ENCODE measurements around the gene ABCD4. TPM values are rescaled to one million over a fixed set of nuclear protein-coding genes. Genes with fewer than 3 reads are reported as not detected.

Gene ABCD4
- total and polyA plus RNA-seq, 10 donors = 37.2 to 99.4 (median 68.8) TPM

DNA sequence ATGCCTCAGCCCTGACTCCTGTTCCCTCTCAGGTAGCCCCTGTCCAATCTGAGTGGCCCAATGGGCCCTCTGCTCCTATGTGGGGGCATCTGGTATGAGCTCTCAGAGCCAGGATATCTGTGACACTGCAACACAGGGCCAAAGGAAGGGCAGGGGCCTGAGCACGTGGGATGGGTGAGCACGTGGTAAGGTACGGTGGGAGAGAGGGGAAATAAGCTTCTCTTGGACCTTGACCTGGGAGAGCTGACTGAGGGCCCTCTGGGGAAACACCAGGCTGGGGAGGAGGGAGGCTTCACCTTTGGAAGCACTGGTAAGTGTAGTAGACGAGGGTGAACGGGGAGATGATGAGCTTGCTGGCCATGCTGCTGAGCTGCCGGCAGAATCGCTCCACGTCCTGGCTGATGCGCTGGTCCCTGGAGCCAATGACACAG lies 6.7 kb downstream of the ABCD4 start:
- TF ChIP-seq, protein P1, sequence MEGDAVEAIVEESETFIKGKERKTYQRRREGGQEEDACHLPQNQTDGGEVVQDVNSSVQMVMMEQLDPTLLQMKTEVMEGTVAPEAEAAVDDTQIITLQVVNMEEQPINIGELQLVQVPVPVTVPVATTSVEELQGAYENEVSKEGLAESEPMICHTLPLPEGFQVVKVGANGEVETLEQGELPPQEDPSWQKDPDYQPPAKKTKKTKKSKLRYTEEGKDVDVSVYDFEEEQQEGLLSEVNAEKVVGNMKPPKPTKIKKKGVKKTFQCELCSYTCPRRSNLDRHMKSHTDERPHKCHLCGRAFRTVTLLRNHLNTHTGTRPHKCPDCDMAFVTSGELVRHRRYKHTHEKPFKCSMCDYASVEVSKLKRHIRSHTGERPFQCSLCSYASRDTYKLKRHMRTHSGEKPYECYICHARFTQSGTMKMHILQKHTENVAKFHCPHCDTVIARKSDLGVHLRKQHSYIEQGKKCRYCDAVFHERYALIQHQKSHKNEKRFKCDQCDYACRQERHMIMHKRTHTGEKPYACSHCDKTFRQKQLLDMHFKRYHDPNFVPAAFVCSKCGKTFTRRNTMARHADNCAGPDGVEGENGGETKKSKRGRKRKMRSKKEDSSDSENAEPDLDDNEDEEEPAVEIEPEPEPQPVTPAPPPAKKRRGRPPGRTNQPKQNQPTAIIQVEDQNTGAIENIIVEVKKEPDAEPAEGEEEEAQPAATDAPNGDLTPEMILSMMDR (IDR thresholded peaks at IDR 0.05 in 8 of 11, conservative IDR thresholded peaks at IDR 0.05 in 3 of 11) = no peak
- TF ChIP-seq POLR2A (IDR thresholded peaks at IDR 0.05) (no peak), POLR2AphosphoS5 (IDR thresholded peaks at IDR 0.05) (peak in 1 of 3 donors; percentile 9)
- H3K4me1 ChIP-seq = peaks cover 13 to 37% (median 22%) of the 10 kb centered on the region in 6 donors
- 81 to 97% (median 88%) methylated on average over 9 of the region's 9 CpGs for WGBS, 5 donors
- DNase-seq = no peak
- H3K27me3 ChIP-seq (replicated peaks in 1 of 7) = no peaks in the 10 kb centered on the region
- no peak overlapping the region for H3K4me3 ChIP-seq
- H3K27ac ChIP-seq = no peak overlapping the region
- no peaks in the 10 kb centered on the region for H3K9me3 ChIP-seq
- H3K36me3 ChIP-seq = peaks cover 0 to 89% (median 66%) of the 10 kb centered on the region in 6 donors
- intact Hi-C loops (cut with DNase I; ENCODE audit: low total_unique reads) = no loop called here

DNA sequence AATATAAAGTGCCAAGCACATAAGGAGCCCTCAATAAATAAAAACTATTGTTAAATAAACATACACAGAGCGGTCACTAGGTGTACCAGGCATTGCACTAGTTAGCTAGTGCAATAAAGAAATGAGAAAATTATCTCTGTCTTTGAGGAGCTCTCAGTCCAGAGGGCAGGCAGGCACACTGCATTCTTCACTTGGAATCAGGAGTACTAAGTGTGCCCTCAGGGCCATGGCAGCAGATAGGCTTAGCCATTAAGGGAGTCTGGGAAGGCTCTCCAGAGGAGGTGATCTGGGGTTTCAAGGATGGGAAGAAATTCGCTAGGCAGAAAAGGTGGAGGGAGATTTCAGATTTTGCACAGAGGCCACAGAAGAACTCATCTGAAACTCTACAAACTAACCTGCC lies 9.1 kb downstream of the ABCD4 start:
- Histone ChIP-seq H3K36me3 (peaks cover 0 to 99% (median 83%) of the 10 kb centered on the region in 6 donors), H3K27me3 (replicated peaks in 1 of 7) (no peaks in the 10 kb centered on the region), H3K4me1 (peaks cover 0 to 12% (median 2%) of the 10 kb centered on the region in 6 donors), H3K27ac (no peak overlapping the region), H3K4me3 (no peak overlapping the region), H3K9me3 (no peaks in the 10 kb centered on the region)
- intact Hi-C loops (cut with DNase I; ENCODE audit: low total_unique reads) = no loop called here
- TF ChIP-seq, protein P1 (IDR thresholded peaks at IDR 0.05 in 8 of 11, conservative IDR thresholded peaks at IDR 0.05 in 3 of 11) = no peak
- TF ChIP-seq POLR2A (IDR thresholded peaks at IDR 0.05) = no peak
- TF ChIP-seq POLR2AphosphoS5 (IDR thresholded peaks at IDR 0.05) = no peak
- DNase-seq = no peak
- 64 to 100% (median 96%) methylated on average over 2 of the region's 2 CpGs for WGBS, 5 donors

DNA sequence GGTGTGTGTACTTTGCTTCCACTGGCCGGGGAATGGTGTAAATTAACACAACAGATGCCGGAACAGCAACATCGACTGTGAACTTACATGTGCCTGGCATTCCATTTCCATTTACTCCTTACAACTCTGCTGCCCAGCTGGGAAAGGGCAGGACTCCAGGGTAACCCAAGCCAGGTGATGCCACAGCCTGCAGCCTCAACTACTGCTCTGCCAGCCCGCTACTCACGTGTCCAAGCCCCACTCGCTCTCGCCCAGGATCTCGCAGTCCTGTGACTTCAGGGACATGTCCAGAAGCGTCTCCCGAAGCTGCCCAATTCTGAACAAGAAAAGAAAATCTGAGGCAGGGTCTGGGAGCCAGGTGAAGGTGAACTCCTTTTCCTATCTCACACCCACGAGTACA lies 10.7 kb downstream of the ABCD4 start:
- Histone ChIP-seq H3K9me3 (no peaks in the 10 kb centered on the region), H3K36me3 (peaks cover 0 to 99% (median 85%) of the 10 kb centered on the region in 6 donors), H3K27ac (no peak overlapping the region), H3K27me3 (replicated peaks in 1 of 7) (no peaks in the 10 kb centered on the region), H3K4me3 (no peak overlapping the region), H3K4me1 (peaks cover 0 to 6% (median 0%) of the 10 kb centered on the region in 6 donors)
- WGBS, 5 donors = 86 to 98% (median 94%) methylated on average over 11 of the region's 11 CpGs
- TF ChIP-seq, protein P1 (IDR thresholded peaks at IDR 0.05 in 8 of 11, conservative IDR thresholded peaks at IDR 0.05 in 3 of 11) = no peak
- no peak for TF ChIP-seq POLR2AphosphoS5 (IDR thresholded peaks at IDR 0.05)
- DNase-seq = no peak
- intact Hi-C loops (cut with DNase I; ENCODE audit: low total_unique reads) = no loop called here

DNA sequence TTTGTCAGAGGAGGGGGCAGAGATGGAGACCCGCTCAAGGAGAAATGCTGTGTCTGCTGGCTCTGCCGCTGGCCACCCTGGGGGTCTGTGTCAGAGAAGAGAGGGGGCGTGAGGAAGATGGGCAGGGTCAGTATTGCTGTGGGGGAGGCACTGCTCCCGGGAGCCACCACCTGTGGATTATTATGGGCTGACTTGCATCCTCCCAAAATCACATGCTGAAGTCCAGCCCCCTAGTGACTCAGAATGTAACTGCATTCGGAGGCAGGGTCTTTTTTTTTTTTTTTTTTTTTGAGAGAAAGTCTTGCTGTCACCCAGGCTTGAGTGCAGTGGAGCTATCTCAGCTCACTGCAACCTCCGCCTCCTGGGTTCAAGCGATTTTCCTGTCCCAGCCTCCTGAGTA lies 12.3 kb downstream of the ABCD4 start:
- no peak for DNase-seq
- no peak overlapping the region for H3K27ac ChIP-seq
- H3K4me3 ChIP-seq = no peak overlapping the region
- no peaks in the 10 kb centered on the region for H3K27me3 ChIP-seq (replicated peaks in 1 of 7)
- 69 to 83% (median 75%) methylated on average over 7 of the region's 7 CpGs for WGBS, 5 donors
- no peaks in the 10 kb centered on the region for H3K4me1 ChIP-seq
- H3K9me3 ChIP-seq = no peaks in the 10 kb centered on the region
- peaks cover 0 to 99% (median 83%) of the 10 kb centered on the region in 6 donors for H3K36me3 ChIP-seq
- intact Hi-C loops (cut with DNase I; ENCODE audit: low total_unique reads) = no loop called here
- TF ChIP-seq, protein P1 (IDR thresholded peaks at IDR 0.05 in 8 of 11, conservative IDR thresholded peaks at IDR 0.05 in 3 of 11) = peak in 4 of 11 experiments; percentile 16 to 37 (median 25)
- no peak for TF ChIP-seq POLR2AphosphoS5 (IDR thresholded peaks at IDR 0.05)
- TF ChIP-seq POLR2A (IDR thresholded peaks at IDR 0.05) = no peak
